Upper lobe of right lung (tissue), 1 donor: ENCODE data around the gene NT5DC4. TPM values are rescaled to one million over a fixed set of nuclear protein-coding genes. Genes with fewer than 3 reads are reported as not detected.

Experiments
- ATAC-seq: fragments of 200-7000 bp; cut with Tn5 transposase; one replicate; pipeline ENCODE4 v1.9.1; 2020; ENCODE audit warnings: mild to moderate bottlenecking, moderate library complexity
- DNase-seq: peaks from one replicate; pipeline ENCODE4 v3.0.0-alpha.2; 2020
- H3K27ac ChIP-seq: fragments of 200-600 bp; one replicate; pipeline ENCODE4 v1.8.0; 2022
- H3K27me3 ChIP-seq: fragments of 200-600 bp; one replicate; pipeline ENCODE4 v1.8.0; 2022; ENCODE audit warnings: mild to moderate bottlenecking
- H3K36me3 ChIP-seq: fragments of 200-600 bp; one replicate; pipeline ENCODE4 v1.8.0; 2022
- H3K4me1 ChIP-seq: fragments of 200-600 bp; one replicate; pipeline ENCODE4 v1.8.0; 2022
- H3K4me3 ChIP-seq: fragments of 200-600 bp; one replicate; pipeline ENCODE4 v1.8.0; 2022; ENCODE audit warnings: mild to moderate bottlenecking
- H3K9me3 ChIP-seq: fragments of 200-600 bp; one replicate; pipeline ENCODE4 v1.8.0; 2022
- CTCF ChIP-seq: fragments of 200-600 bp; IDR thresholded peaks from one replicate; pipeline ENCODE4 v1.8.0; 2022; ENCODE audit warnings: antibody characterized with exemption
- intact Hi-C: fragments of 100-400 bp; cut with DNase I; formaldehyde crosslinking; loops from one replicate; pipeline ENCODE4 v1.11.0; 2022
- total RNA-seq: library from RNA; stranded (reverse); fragmentation: NEBNext Ultra II Directional; extraction: Animal tissue kit (Norgen Biotek cat#: 25700); gene quantifications from one replicate; pipeline ENCODE4 v1.2.1, GENCODE V29; 2021
- donor health status: DM: no; HTN: yes; CAD: no; lungs with severe emphysema.

Gene NT5DC4
- total RNA-seq, 1 donor from 2014 or later: not detected

GRCh38 chr2:112682101-112682500 lies 38.7 kb upstream of the NT5DC4 start:
- no peak overlapping the region for H3K27ac ChIP-seq
- H3K4me1 ChIP-seq: peaks cover 7% of the 10 kb centered on the region
- H3K9me3 ChIP-seq: no peaks in the 10 kb centered on the region
- TF ChIP-seq CTCF: no peak
- peak; percentile 69 for ATAC-seq
- H3K27me3 ChIP-seq: no peaks in the 10 kb centered on the region
- intact Hi-C loops: no loop called here
- DNase-seq: no peak
- H3K4me3 ChIP-seq: no peak overlapping the region
- no peaks in the 10 kb centered on the region for H3K36me3 ChIP-seq

- Histone ChIP-seq H3K4me3 (no peak overlapping the region), H3K27ac (no peak overlapping the region), H3K4me1 (peaks cover 7% of the 10 kb centered on the region), H3K27me3 (no peaks in the 10 kb centered on the region), H3K9me3 (no peaks in the 10 kb centered on the region), H3K36me3 (no peaks in the 10 kb centered on the region)
- DNase-seq (no peak), ATAC-seq (no peak)
- TF ChIP-seq CTCF: no peak
- intact Hi-C loops: no loop called here
Measured at GRCh38 chr2:112683550-112684414, 37.0 kb upstream of the NT5DC4 start.

- peaks cover 7% of the 10 kb centered on the region for H3K4me1 ChIP-seq
- H3K27me3 ChIP-seq: no peaks in the 10 kb centered on the region
- ATAC-seq (no peak), DNase-seq (no peak)
- H3K9me3 ChIP-seq: no peaks in the 10 kb centered on the region
- H3K36me3 ChIP-seq: no peaks in the 10 kb centered on the region
- H3K4me3 ChIP-seq: no peak overlapping the region
- no peak overlapping the region for H3K27ac ChIP-seq
- no peak for TF ChIP-seq CTCF
- intact Hi-C loops: no loop called here
Measured at GRCh38 chr2:112684415-112684775, 36.4 kb upstream of the NT5DC4 start.

GRCh38 chr2:112685271-112685884 lies 35.4 kb upstream of the NT5DC4 start:
- Histone ChIP-seq H3K27ac (no peak overlapping the region), H3K27me3 (no peaks in the 10 kb centered on the region), H3K36me3 (no peaks in the 10 kb centered on the region), H3K4me3 (no peak overlapping the region), H3K4me1 (peaks cover 7% of the 10 kb centered on the region), H3K9me3 (no peaks in the 10 kb centered on the region)
- peak; percentile 8 for TF ChIP-seq CTCF
- intact Hi-C loops: no loop called here
- ATAC-seq (no peak), DNase-seq (no peak)

GRCh38 chr2:112686348-112687217 lies 34.2 kb upstream of the NT5DC4 start:
- H3K9me3 ChIP-seq: no peaks in the 10 kb centered on the region
- H3K36me3 ChIP-seq: no peaks in the 10 kb centered on the region
- TF ChIP-seq CTCF: no peak
- peaks cover 10% of the 10 kb centered on the region for H3K4me1 ChIP-seq
- no peak for DNase-seq
- no peaks in the 10 kb centered on the region for H3K27me3 ChIP-seq
- H3K4me3 ChIP-seq: no peak overlapping the region
- ATAC-seq: no peak
- intact Hi-C loops: no loop called here
- H3K27ac ChIP-seq: no peak overlapping the region
